Measurements from ENCODE around the gene KCNJ18. TPM values are rescaled to one million over a fixed set of nuclear protein-coding genes. Genes with fewer than 3 reads are reported as not detected.
"Not testable (repeated sequence)": the region's sequence is repeated elsewhere in the genome, so short reads cannot be mapped to it uniquely, and the experiment has no call there.

Gene KCNJ18
- total RNA-seq, 1 experiment from 2014 or later: not detected

- H3K27ac ChIP-seq (ENCODE audit: insufficient read length, low read depth, low read length); H3K4me1 Mint-ChIP-seq; H2BK5ac ChIP-seq (ENCODE audit: insufficient read length, low read length); H3K27me3 Mint-ChIP-seq (ENCODE audit: low read depth); H3K23ac ChIP-seq (ENCODE audit: insufficient read length, low read depth, low read length); H3T11ph ChIP-seq (ENCODE audit: low read length); H3K79me2 ChIP-seq (ENCODE audit: insufficient read depth, low read length); H3K14ac ChIP-seq (ENCODE audit: insufficient read depth, low read length); H3K27ac Mint-ChIP-seq; H3K4ac ChIP-seq (ENCODE audit: low read depth, low read length); H3K23me2 ChIP-seq (ENCODE audit: insufficient read length, low read depth, low read length, poor library complexity, severe bottlenecking); H3K4me2 ChIP-seq (ENCODE audit: insufficient read depth, insufficient read length, low read length); H4K8ac ChIP-seq (replicated peaks; ENCODE audit: insufficient read length, low read depth, low read length); H4K20me1 ChIP-seq (ENCODE audit: control insufficient read depth, insufficient read depth, insufficient read length); H2BK120ac ChIP-seq (ENCODE audit: low read depth, low read length, poor library complexity, severe bottlenecking); H4K91ac ChIP-seq (ENCODE audit: insufficient read length, low read depth, low read length); H3K27me3 ChIP-seq (ENCODE audit: insufficient read depth, low read length); H2AFZ ChIP-seq (ENCODE audit: low read length); H2BK15ac ChIP-seq (ENCODE audit: low read depth, low read length); H4K5ac ChIP-seq (ENCODE audit: insufficient read length, low read depth, low read length); H2BK20ac ChIP-seq (ENCODE audit: low read depth, low read length, poor library complexity, severe bottlenecking); H2AK5ac ChIP-seq (ENCODE audit: insufficient read length, low read length); H2BK12ac ChIP-seq (ENCODE audit: insufficient read length, low read depth, low read length); H3K56ac ChIP-seq (ENCODE audit: insufficient read length, low read depth, low read length); DNase-seq; H3K18ac ChIP-seq (ENCODE audit: insufficient read length, low read depth, low read length); H3K9ac ChIP-seq (ENCODE audit: extremely low read depth, insufficient read length, low read length); H3K4me3 Mint-ChIP-seq; H3K4me1 ChIP-seq (ENCODE audit: insufficient read depth, low read length); H3K79me1 ChIP-seq (ENCODE audit: insufficient read depth, low read depth, low read length, poor library complexity, severe bottlenecking): not testable (repeated sequence)
- peaks cover 10 to 26% (median 15%) of the 10 kb centered on the region in 3 experiments; a peak in 6 of 7 replicates for H3K36me3 Mint-ChIP-seq (ENCODE audit: insufficient read depth in 1 of 3, low read depth in 3 of 3)
- peaks cover 69 to 82% of the 10 kb centered on the region in 2 experiments for H3K9me3 Mint-ChIP-seq
- H3K9me3 ChIP-seq (ENCODE audit: control insufficient read depth, low read depth, low read length): peaks cover 55% of the 10 kb centered on the region
- WGBS (ENCODE audit: extremely low coverage, insufficient read length, low lambda C conversion rate): no CpG with 5 or more reads among the region's 7 CpGs
Observed at GRCh38 chr17:21706546-21706945, 14.2 kb downstream of the KCNJ18 start.

DNA sequence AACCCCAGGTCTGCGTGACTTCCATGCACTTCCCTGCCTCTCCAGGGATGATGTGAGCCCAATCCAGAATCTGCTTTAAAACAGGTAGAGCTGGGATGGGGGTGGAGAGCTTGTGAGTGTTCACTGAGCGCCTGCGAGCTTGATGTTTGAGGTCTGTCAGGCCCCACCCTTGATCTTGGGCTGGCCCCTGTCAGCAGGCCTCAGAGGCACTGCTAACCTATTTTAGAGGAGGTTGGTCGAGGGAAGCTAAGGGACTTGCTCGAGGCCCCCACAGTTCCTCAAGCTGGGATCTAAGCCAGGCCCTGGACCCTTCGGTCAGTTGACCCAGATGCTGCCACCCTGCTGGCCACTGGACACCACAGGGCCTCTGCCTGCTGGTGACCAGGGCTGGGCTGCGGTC, 14.8 kb downstream of the KCNJ18 start:
- H3K27me3 ChIP-seq (ENCODE audit: insufficient read depth, low read length); H3K23ac ChIP-seq (ENCODE audit: insufficient read length, low read depth, low read length); H3K9ac ChIP-seq (ENCODE audit: extremely low read depth, insufficient read length, low read length); H2BK5ac ChIP-seq (ENCODE audit: insufficient read length, low read length); DNase-seq; H3K4me1 Mint-ChIP-seq; H3K4me3 Mint-ChIP-seq; H2AK5ac ChIP-seq (ENCODE audit: insufficient read length, low read length); H3K14ac ChIP-seq (ENCODE audit: insufficient read depth, low read length); H3K27ac Mint-ChIP-seq; H3K4ac ChIP-seq (ENCODE audit: low read depth, low read length); H2BK20ac ChIP-seq (ENCODE audit: low read depth, low read length, poor library complexity, severe bottlenecking); H2AFZ ChIP-seq (ENCODE audit: low read length); H3K4me2 ChIP-seq (ENCODE audit: insufficient read depth, insufficient read length, low read length); H3K4me1 ChIP-seq (ENCODE audit: insufficient read depth, low read length); H4K5ac ChIP-seq (ENCODE audit: insufficient read length, low read depth, low read length); H2BK15ac ChIP-seq (ENCODE audit: low read depth, low read length); H4K91ac ChIP-seq (ENCODE audit: insufficient read length, low read depth, low read length); H4K8ac ChIP-seq (replicated peaks; ENCODE audit: insufficient read length, low read depth, low read length); H3K27ac ChIP-seq (ENCODE audit: insufficient read length, low read depth, low read length); H4K20me1 ChIP-seq (ENCODE audit: control insufficient read depth, insufficient read depth, insufficient read length); H3K56ac ChIP-seq (ENCODE audit: insufficient read length, low read depth, low read length); H3K79me1 ChIP-seq (ENCODE audit: insufficient read depth, low read depth, low read length, poor library complexity, severe bottlenecking); H3T11ph ChIP-seq (ENCODE audit: low read length); H3K23me2 ChIP-seq (ENCODE audit: insufficient read length, low read depth, low read length, poor library complexity, severe bottlenecking); H3K18ac ChIP-seq (ENCODE audit: insufficient read length, low read depth, low read length); H3K79me2 ChIP-seq (ENCODE audit: insufficient read depth, low read length); H2BK12ac ChIP-seq (ENCODE audit: insufficient read length, low read depth, low read length); H3K27me3 Mint-ChIP-seq (ENCODE audit: low read depth); H2BK120ac ChIP-seq (ENCODE audit: low read depth, low read length, poor library complexity, severe bottlenecking): not testable (repeated sequence)
- no CpG with 5 or more reads among the region's 7 CpGs for WGBS (ENCODE audit: extremely low coverage, insufficient read length, low lambda C conversion rate)
- peaks cover 55% of the 10 kb centered on the region for H3K9me3 ChIP-seq (ENCODE audit: control insufficient read depth, low read depth, low read length)
- H3K9me3 Mint-ChIP-seq: peaks cover 69 to 81% of the 10 kb centered on the region in 2 experiments
- H3K36me3 Mint-ChIP-seq (ENCODE audit: insufficient read depth in 1 of 3, low read depth in 3 of 3): peaks cover 13 to 31% (median 18%) of the 10 kb centered on the region in 3 experiments; a peak in 6 of 7 replicates
